HG03432 (cell line): ENCODE measurements around the gene KLC4.
"Not testable (repeated sequence)": the region's sequence is repeated elsewhere in the genome, so short reads cannot be mapped to it uniquely, and the experiment has no call there.

ENCODE experiments used
- ATAC-seq: cut with Tn5 transposase; IDR thresholded peaks from one replicate; pipeline ENCODE4 v1.9.1; 2021; ENCODE audit warnings: mild to moderate bottlenecking, moderate library complexity; ENCODE audit not compliant: unreplicated experiment

KLC4 gene

GRCh38 chr6:43060755-43061633 lies 1.6 kb downstream of the KLC4 start:
- no peak for ATAC-seq

GRCh38 chr6:43061861-43062260 lies 2.4 kb downstream of the KLC4 start:
- no peak for ATAC-seq

- no peak for ATAC-seq
Measured at GRCh38 chr6:43062818-43063217, 3.4 kb downstream of the KLC4 start.

DNA sequence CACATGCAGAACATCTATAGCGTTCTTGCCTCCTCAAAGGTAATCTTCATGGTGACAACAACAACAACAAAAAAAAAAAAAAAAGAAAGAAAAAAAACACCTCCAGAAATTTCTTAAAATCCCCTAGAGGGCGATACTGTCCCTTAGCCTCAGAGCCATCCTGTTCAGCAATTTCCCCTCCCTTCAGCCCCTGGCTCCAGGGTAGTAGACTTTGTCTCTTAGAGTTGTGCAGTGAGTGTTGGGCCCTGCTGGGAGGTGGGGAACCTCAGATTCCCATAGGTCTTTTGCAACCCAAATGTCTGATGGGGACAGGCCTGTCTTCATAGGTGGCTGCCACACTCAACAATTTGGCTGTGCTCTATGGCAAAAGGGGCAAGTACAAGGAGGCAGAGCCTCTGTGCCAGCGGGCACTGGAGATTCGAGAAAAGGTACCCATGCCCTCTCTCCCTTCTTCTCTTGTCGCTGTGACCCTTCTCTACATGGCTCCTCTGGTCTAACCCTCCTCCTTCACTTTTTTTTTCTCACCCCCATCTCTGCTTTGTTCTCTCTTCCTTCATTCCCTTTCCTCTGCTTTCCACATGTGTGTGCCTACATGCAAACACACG lies 10.7 kb downstream of the KLC4 start:
- no peak for ATAC-seq

DNA sequence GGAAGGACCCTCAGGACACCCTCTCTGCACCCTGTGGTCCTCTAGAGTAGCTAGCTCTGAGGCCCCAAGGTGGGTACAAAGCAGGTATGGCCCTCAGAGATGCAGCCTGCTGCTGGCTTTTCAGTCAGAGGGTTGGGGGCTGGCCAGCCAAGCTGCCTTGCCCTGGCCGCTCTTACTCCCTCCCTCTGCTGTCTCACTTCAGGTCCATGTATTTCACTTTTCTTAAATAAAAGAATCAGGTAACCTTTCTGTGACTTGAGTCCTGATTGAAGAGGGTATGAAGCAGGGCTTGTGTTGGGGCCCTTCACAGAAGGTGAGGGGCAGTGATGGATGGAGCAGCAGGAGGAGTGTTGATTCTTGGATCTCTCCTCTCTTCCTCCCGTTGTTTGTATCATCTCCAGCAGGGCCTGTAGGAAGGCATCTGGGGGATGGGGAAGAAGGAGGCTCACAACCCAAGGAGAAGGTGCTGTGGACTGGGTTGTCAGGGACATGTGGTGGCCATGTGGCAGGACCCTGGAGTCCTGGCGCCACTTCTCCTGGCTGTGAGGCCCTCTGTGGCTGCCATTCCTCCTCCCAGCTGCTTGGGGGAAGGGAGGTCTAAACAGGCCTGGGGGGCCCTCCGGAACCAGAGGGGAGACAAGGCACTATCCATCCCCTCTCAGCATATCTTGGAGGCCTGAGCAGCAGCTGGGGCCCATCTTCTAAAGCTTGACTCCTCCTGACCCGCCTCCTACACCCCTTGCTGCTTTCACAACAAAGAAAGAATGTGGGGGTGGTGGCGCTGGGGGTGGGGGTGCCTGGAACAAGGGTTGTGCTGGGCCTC lies 15.6 kb downstream of the KLC4 start:
- ATAC-seq: no peak

GRCh38 chr6:43075670-43076463 lies 16.4 kb downstream of the KLC4 start, which contains the start of gene PTK7:
Gene PTK7 (plus strand): TSS chr6:43076314. CDS start chr6:43076489, 175 bp downstream.
- no peak for ATAC-seq

- ATAC-seq: no peak
Measured at GRCh38 chr6:43076464-43077332, 17.3 kb downstream of the KLC4 start.

GRCh38 chr6:43077333-43077809 lies 17.9 kb downstream of the KLC4 start:
- no peak for ATAC-seq

DNA sequence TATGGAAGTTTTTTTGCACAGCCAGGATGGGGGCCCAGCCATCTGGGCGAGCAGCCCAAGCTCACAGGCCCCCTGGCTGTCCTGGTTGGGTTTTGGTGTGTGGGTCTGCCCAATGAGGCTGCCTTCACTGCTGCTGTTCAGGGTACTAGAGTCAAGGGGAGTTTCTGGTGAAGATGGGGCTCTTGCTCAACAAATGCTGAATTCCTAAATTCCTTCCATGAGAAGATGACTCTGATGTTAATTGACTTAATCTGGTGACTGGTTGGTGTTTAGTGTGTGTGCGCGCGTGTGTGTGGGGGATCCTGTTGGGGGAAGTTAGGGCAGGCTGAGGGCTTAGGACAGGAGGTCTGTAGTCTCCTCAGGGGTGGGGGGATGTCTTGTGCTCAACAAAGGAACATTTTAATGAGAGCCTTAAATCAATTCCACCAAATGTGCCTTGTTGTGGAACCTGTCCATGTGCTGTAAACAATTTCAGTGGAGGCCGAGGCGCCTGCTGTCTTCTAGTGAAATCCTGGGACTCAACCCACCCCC lies 18.6 kb downstream of the KLC4 start:
- no peak for ATAC-seq

DNA sequence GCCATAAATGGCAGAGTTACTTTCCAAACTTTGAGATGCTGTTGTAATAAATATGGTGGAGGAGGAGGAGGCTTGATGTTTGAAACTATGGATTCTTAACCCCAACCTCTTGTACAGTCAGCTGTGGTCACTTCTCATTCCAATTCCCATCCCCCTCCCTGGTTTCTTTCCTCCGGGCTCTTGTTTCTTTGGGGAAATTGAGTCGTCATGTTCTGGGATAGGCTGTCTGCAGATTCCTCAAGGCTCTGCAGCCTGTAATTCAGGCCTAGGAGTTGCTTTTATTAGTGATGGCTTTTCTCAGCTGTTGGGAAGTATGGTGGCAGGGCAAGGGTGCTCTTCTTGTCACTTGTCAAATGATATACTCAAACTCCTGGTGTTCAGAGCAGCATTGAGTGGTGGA lies 19.3 kb downstream of the KLC4 start:
- no peak for ATAC-seq

- ATAC-seq: no peak
Measured at GRCh38 chr6:43081043-43081442, 21.6 kb downstream of the KLC4 start.

GRCh38 chr6:43081922-43082321 lies 22.5 kb downstream of the KLC4 start:
- ATAC-seq: not testable (repeated sequence)

DNA sequence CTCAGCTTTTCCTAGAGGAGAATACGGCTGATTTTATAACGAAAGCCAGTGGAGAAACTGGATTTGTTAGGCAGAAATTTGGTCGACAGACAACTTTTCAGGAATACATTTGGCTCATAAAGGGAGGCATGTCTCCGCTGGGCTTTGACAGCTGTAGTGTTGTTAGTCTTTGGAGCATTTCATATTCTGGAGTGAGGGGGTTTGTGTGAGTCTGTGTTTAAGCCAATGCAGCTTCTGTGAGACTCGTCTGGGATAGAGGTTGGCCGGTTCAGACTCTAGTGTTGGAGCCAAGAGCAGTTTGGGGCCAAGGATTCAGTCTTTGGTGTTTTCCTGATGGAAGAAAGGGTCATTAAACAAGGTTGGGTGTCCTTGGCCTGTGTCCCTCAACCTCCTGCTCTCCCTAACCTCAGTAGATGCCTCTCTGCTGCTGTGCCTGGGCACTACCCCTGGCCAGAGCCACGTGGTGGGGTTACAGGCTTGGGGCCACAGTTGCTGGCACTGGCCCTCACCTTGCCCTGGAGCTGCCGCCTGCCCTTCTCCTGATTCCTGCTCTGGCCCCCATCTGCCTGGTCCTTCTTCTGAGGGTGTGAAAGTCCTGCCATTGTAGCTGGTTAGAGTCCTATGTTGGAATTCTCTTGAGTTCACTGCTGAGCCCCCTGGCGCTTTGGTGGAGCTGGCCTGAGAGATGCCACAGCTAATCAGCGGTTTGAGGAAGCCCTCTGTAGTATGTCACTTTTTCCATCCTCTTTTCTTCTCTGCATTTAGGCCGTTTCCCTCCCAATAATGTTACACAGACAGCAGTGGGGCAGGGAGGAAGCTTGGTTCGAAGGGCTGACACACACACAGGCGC lies 23.6 kb downstream of the KLC4 start:
- ATAC-seq: no peak

DNA sequence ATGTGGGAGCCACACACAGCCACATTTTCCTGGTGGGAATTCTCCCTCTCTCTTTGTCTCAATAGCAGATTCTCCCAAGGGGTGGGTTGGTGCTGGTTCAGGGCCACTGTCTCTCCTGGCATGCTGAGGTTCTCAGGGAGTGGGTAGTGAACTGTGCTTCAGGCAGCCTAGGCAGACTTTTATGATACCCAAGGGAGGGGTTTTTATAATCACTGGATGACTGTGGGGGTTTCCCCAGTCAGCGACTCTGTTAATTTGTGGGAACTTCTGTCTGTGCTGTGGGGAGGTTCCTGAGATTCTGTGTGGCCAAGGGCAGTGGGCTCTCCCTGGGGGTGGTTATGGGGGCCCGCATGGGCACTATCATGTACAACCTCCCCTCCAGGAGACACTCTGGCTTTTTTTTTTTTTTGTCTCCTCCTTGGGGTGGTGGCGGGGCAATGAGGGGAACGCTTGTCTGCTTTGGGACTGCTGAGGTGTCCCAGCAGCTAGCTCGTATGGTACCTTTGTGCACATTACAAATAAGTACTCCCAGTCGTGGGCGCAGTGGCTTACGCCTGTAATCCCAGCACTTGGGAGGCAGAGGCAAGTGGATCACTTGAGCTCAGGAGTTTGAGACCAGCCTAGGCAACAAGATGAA lies 26.7 kb downstream of the KLC4 start:
- peak; percentile 63 for ATAC-seq

- ATAC-seq: no peak
Measured at GRCh38 chr6:43088654-43089056, 29.2 kb downstream of the KLC4 start.

GRCh38 chr6:43089467-43089866 lies 30.0 kb downstream of the KLC4 start:
- no peak for ATAC-seq

- ATAC-seq: no peak
Measured at GRCh38 chr6:43089874-43090558, 30.6 kb downstream of the KLC4 start.
